HepG2 (cell line): ENCODE data around the gene LTB4R. TPM values are rescaled to one million over a fixed set of nuclear protein-coding genes. Genes with fewer than 3 reads are reported as not detected.

ENCODE experiments used
- ATF4 ChIP-seq, 2 experiments: fragments of 450-650 bp in 1 of 2; sonication (generic) in 1 of 2; formaldehyde crosslinking; IDR thresholded peaks; 2 replicates each; pipeline versions ENCODE4 v1.5.0 to v1.8.0; 2020 to 2022; ENCODE audit warnings: mild to moderate bottlenecking in 1 of 2, missing genetic modification reagents in 1 of 2
- EED ChIP-seq: sonication (generic); formaldehyde crosslinking; IDR thresholded peaks from 2 replicates; pipeline ENCODE4 v1.5.0; 2020; ENCODE audit warnings: mild to moderate bottlenecking, missing genetic modification reagents
- ETV5 ChIP-seq: IDR thresholded peaks from 2 replicates; pipeline ENCODE4 v1.6.1; 2018; ENCODE audit warnings: missing biosample characterization, missing genetic modification reagents, inconsistent platforms, borderline replicate concordance
- HHEX ChIP-seq: IDR thresholded peaks from 2 replicates; pipeline ENCODE4 v1.6.1; 2016; ENCODE audit warnings: control low read depth
- HOXA9 ChIP-seq: sonication (generic); formaldehyde crosslinking; IDR thresholded peaks from 2 replicates; pipeline ENCODE4 v1.8.1; 2022; ENCODE audit warnings: missing genetic modification reagents, mild to moderate bottlenecking, moderate library complexity, borderline replicate concordance
- MTA1 ChIP-seq: sonication (generic); formaldehyde crosslinking; IDR thresholded peaks from 2 replicates; pipeline ENCODE4 v1.4.0; 2020; ENCODE audit warnings: missing genetic modification reagents, mild to moderate bottlenecking, borderline replicate concordance
- NCOA2 ChIP-seq: sonication (generic); formaldehyde crosslinking; IDR thresholded peaks from 2 replicates; pipeline ENCODE4 v1.8.0; 2022; ENCODE audit warnings: inconsistent platforms
- NFE2L1 ChIP-seq: sonication (generic); formaldehyde crosslinking; IDR thresholded peaks from 2 replicates; pipeline ENCODE4 v1.4.0; 2020; ENCODE audit warnings: missing genetic modification reagents, mild to moderate bottlenecking, borderline replicate concordance
- NR1H2 ChIP-seq: sonication (generic); formaldehyde crosslinking; IDR thresholded peaks from 2 replicates; pipeline ENCODE4 v1.8.1; 2022; ENCODE audit warnings: low read depth, missing genetic modification reagents, borderline replicate concordance
- RXRA ChIP-seq: sonication (generic); formaldehyde crosslinking; IDR thresholded peaks from 2 replicates; pipeline ENCODE4 v1.5.1; 2020; ENCODE audit warnings: missing genetic modification reagents
- SMAD9 ChIP-seq: sonication (generic); formaldehyde crosslinking; IDR thresholded peaks from 2 replicates; pipeline ENCODE4 v1.5.1; 2020; ENCODE audit warnings: mild to moderate bottlenecking, missing genetic modification reagents
- SOX5 ChIP-seq: IDR thresholded peaks from 2 replicates; pipeline ENCODE4 v1.6.1; 2016; ENCODE audit warnings: borderline replicate concordance
- SOX6 ChIP-seq, 2 experiments: fragments of 450-650 bp in 1 of 2; sonication (generic) in 1 of 2; formaldehyde crosslinking in 1 of 2; IDR thresholded peaks; 2 replicates each; pipeline versions ENCODE4 v1.4.0 to v1.6.1; 2017 to 2020; ENCODE audit warnings: antibody characterized with exemption in 1 of 2, mild to moderate bottlenecking in 1 of 2, missing genetic modification reagents in 1 of 2
- TEAD3 ChIP-seq: optimal IDR thresholded peaks from 2 replicates; pipeline ENCODE3; 2016; ENCODE audit warnings: borderline replicate concordance
- THRA ChIP-seq: sonication (generic); formaldehyde crosslinking; IDR thresholded peaks from 2 replicates; pipeline ENCODE4 v1.4.0; 2020; ENCODE audit warnings: missing genetic modification reagents, borderline replicate concordance
- TMF1 ChIP-seq: sonication (generic); formaldehyde crosslinking; IDR thresholded peaks from 2 replicates; pipeline ENCODE4 v1.8.1; 2022; ENCODE audit warnings: low read depth, missing genetic modification reagents
- ZC3H4 ChIP-seq: sonication (generic); formaldehyde crosslinking; IDR thresholded peaks from 2 replicates; pipeline ENCODE4 v1.4.0; 2020; ENCODE audit warnings: missing genetic modification reagents, borderline replicate concordance
- ZNF205 ChIP-seq: IDR thresholded peaks from 2 replicates; pipeline ENCODE4 v1.6.1; 2018; ENCODE audit warnings: missing biosample characterization, missing genetic modification reagents
- ZNF296 ChIP-seq: sonication (generic); formaldehyde crosslinking; conservative IDR thresholded peaks from 2 replicates; pipeline ENCODE4 v1.5.0; 2020; ENCODE audit warnings: mild to moderate bottlenecking, missing genetic modification reagents
- ZNF329 ChIP-seq: sonication (generic); formaldehyde crosslinking; IDR thresholded peaks from 2 replicates; pipeline ENCODE4 v1.9.0; 2021; ENCODE audit warnings: low read depth, mild to moderate bottlenecking, missing genetic modification reagents
- ZNF597 ChIP-seq: sonication (generic); formaldehyde crosslinking; IDR thresholded peaks from 2 replicates; pipeline ENCODE4 v1.5.0; 2020; ENCODE audit warnings: missing genetic modification reagents
- ZSCAN30 ChIP-seq: sonication (generic); formaldehyde crosslinking; IDR thresholded peaks from 2 replicates; pipeline ENCODE4 v1.5.0; 2020; ENCODE audit warnings: mild to moderate bottlenecking, missing genetic modification reagents
- polyA plus RNA-seq, 8 experiments: library from polyadenylated mRNA; depleted of rRNA in 3 of 8; stranded (reverse) in 7 of 8; unstranded in 1 of 8; fragments of >200 nt; fragmentation: Illumina TruSeq in 4 of 8; extraction: Trizol in 4 of 8; gene quantifications; 2 replicates each; pipeline versions ENCODE4 v1.2.1 to v1.2.3, GENCODE V29; 2011 to 2016; ENCODE audit warnings: low read depth in 4 of 8, missing spikeins in 1 of 8, mixed read lengths in 1 of 8; ENCODE audit not compliant: insufficient read depth in 1 of 8
- total RNA-seq, 5 experiments: library from RNA; depleted of rRNA; stranded (reverse); fragments of >200 nt; fragmentation: Illumina TruSeq; extraction: Trizol; gene quantifications; 2 replicates each; pipeline ENCODE4 v1.2.3, GENCODE V29; 2016; ENCODE audit warnings: low read depth in 1 of 5
- TF ChIP-seq, protein P1 (sequence below): sonication (generic); formaldehyde crosslinking; IDR thresholded peaks from 2 replicates; pipeline ENCODE4 v1.8.1; 2023; ENCODE audit warnings: mild to moderate bottlenecking, missing genetic modification reagents
- TF ChIP-seq, protein P2 (sequence below): IDR thresholded peaks from 2 replicates; pipeline ENCODE4 v1.6.1; 2018; ENCODE audit warnings: missing genetic modification reagents, mild to moderate bottlenecking, missing compliant biosample characterization

The LTB4R gene
- total and polyA plus RNA-seq, 2 of the 13 experiments (the other 11 are each of a cell fraction or from before 2014, with no cell fraction given), result 3.2 to 8.2 TPM

- TF ChIP-seq, protein P1, sequence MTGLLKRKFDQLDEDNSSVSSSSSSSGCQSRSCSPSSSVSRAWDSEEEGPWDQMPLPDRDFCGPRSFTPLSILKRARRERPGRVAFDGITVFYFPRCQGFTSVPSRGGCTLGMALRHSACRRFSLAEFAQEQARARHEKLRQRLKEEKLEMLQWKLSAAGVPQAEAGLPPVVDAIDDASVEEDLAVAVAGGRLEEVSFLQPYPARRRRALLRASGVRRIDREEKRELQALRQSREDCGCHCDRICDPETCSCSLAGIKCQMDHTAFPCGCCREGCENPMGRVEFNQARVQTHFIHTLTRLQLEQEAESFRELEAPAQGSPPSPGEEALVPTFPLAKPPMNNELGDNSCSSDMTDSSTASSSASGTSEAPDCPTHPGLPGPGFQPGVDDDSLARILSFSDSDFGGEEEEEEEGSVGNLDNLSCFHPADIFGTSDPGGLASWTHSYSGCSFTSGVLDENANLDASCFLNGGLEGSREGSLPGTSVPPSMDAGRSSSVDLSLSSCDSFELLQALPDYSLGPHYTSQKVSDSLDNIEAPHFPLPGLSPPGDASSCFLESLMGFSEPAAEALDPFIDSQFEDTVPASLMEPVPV (CRISPR knock-in tag), result peak; percentile 18; the same call in 1 of the 2 replicates
- TF ChIP-seq TMF1 (CRISPR knock-in tag) (peak; percentile 47), ZC3H4 (CRISPR knock-in tag) (no peak), SOX5 (CRISPR knock-in tag) (peak; percentile 89), THRA (peak; percentile 70), ATF4 (CRISPR knock-in tag; IDR thresholded peaks at IDR 0.05) (no peak), ZNF296 (CRISPR knock-in tag) (no peak), RXRA (CRISPR knock-in tag) (peak; percentile 83; the same call in 1 of the 2 replicates), ETV5 (peak; percentile 68; the same call in 1 of the 2 replicates), NFE2L1 (CRISPR knock-in tag) (no peak), ZSCAN30 (CRISPR knock-in tag) (no peak), ZNF597 (CRISPR knock-in tag) (no peak), SMAD9 (CRISPR knock-in tag) (no peak), ZNF329 (CRISPR knock-in tag) (peak; percentile 12; the same call in 1 of the 2 replicates), NR1H2 (CRISPR knock-in tag) (no peak), TEAD3 (CRISPR knock-in tag) (peak; percentile 90), HHEX (CRISPR knock-in tag) (peak; percentile 79), SOX6 (IDR thresholded peaks at IDR 0.05) (no peak), SOX6 (CRISPR knock-in tag; IDR thresholded peaks at IDR 0.05) (peak; percentile 91), EED (CRISPR knock-in tag) (0 out of 2 replicates have a peak, but pooled peaks have one; percentile 74), MTA1 (CRISPR knock-in tag) (peak; percentile 97), ZNF205 (peak; percentile 89; the same call in 1 of the 2 replicates), HOXA9 (CRISPR knock-in tag) (no peak), NCOA2 (peak; percentile 86)
- TF ChIP-seq, protein P2, sequence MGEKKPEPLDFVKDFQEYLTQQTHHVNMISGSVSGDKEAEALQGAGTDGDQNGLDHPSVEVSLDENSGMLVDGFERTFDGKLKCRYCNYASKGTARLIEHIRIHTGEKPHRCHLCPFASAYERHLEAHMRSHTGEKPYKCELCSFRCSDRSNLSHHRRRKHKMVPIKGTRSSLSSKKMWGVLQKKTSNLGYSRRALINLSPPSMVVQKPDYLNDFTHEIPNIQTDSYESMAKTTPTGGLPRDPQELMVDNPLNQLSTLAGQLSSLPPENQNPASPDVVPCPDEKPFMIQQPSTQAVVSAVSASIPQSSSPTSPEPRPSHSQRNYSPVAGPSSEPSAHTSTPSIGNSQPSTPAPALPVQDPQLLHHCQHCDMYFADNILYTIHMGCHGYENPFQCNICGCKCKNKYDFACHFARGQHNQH (CRISPR knock-in tag), result peak; percentile 97
Observed at GRCh38 chr14:24307575-24308341, 3.5 kb upstream of the LTB4R start, which contains the start of gene CIDEB (continued).
